ENCODE measurements around the gene TMUB1. TPM values are rescaled to one million over a fixed set of nuclear protein-coding genes. Genes with fewer than 3 reads are reported as not detected.

The TMUB1 gene
- total and polyA plus RNA-seq, 9 donors = 19.0 to 51.2 (median 33.5) TPM

DNA sequence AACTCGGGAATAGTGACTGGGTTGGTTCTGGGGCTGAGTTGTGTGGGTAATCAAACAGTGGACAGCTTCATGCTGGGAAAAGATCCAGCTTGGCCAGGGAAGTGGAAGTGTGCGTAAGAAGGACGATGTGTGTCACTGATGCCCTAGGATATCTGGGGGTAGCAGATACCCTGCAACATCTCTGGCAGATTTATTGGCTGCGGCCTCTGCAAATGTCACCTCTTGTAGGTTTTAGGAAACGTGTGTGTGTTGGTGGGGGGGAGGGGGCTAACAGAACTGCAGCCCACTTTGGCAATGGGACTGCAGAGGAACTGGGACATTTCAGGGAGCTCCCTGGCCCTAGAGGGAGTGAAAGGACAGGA, 2.0 kb upstream of the TMUB1 start:
- H3K27ac ChIP-seq (ENCODE audit: low read length) = peak overlapping the region; percentile 97
- 32% methylated on average over 5 of the region's 5 CpGs for WGBS (ENCODE audit: insufficient coverage)
- H3K9me3 ChIP-seq (replicated peaks; ENCODE audit: control insufficient read depth, low read depth, low read length) = no peaks in the 10 kb centered on the region
- peak overlapping the region; percentile 52 for H3K4me3 ChIP-seq (ENCODE audit: low read length)
- H3K36me3 ChIP-seq (ENCODE audit: control insufficient read depth, insufficient read depth, low read length) = peaks cover 2% of the 10 kb centered on the region
- DNase-seq = no peak
- peaks cover 66% of the 10 kb centered on the region for H3K4me1 ChIP-seq (ENCODE audit: control insufficient read depth, insufficient read depth, low read length)
- no peaks in the 10 kb centered on the region for H3K27me3 ChIP-seq (ENCODE audit: control insufficient read depth, insufficient read depth, low read length)

GRCh38 chr7:151083824-151084160, 499 bp upstream of the TMUB1 start:
- Histone ChIP-seq H3K9me3 (replicated peaks; ENCODE audit: control insufficient read depth, low read depth, low read length) (no peaks in the 10 kb centered on the region), H3K27me3 (ENCODE audit: control insufficient read depth, insufficient read depth, low read length) (no peaks in the 10 kb centered on the region), H3K4me3 (ENCODE audit: low read length) (peak overlapping the region; percentile 72), H3K27ac (ENCODE audit: low read length) (peak overlapping the region; percentile 47), H3K36me3 (ENCODE audit: control insufficient read depth, insufficient read depth, low read length) (no peaks in the 10 kb centered on the region), H3K4me1 (ENCODE audit: control insufficient read depth, insufficient read depth, low read length) (peaks cover 64% of the 10 kb centered on the region)
- WGBS (ENCODE audit: insufficient coverage) = no CpG with 5 or more reads among the region's 3 CpGs
- DNase-seq = no peak

DNA sequence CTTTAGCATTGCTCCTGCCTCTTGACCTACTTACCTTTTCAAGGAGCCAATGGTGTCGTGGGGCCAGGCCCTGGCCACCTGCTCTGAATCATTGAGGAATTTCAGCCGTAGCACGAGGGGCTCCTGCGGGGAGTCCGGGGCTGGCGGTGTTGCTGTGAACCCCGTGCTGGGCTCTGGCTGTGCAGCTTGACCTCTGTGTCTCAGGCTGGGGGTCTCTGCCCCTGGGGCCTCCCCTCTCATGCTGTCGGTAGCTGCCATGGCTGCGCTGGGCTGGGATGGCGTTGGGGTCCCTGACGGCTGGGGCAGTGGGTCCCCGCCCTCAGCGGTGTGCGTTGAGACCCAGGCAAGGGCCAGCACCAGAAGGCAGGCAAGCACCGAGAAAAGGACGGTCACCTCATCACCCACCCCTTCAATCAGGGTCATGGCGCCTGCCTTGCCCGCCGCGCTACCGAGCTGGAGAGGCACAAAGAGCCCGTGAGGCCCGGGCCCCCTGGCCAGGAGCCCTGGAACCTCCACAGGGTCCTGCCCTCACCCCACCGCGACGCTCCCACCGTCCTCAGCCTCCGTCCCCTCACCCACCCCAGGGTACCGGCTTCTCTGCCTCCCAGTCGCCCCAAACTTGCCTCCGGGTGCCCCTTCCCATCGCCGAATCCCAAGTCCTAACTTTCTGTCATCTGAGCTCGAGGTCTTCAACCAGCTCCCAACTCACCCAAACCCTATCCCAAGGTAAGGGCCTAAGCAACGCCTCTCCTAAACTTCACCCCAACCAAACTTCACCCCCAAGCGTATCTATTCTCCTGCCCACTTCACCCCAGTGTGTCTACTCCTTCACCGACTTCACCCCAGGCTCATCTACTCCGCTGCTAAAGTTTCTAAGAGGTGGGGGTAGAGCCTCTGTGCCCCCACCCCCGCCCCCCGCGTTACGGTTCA, 887 bp downstream of the TMUB1 start:
- H3K27me3 ChIP-seq (ENCODE audit: control insufficient read depth, insufficient read depth, low read length) = no peaks in the 10 kb centered on the region
- no peaks in the 10 kb centered on the region for H3K9me3 ChIP-seq (replicated peaks; ENCODE audit: control insufficient read depth, low read depth, low read length)
- peak overlapping the region; percentile 93 for H3K27ac ChIP-seq (ENCODE audit: low read length)
- H3K4me1 ChIP-seq (ENCODE audit: control insufficient read depth, insufficient read depth, low read length) = peaks cover 59% of the 10 kb centered on the region
- H3K36me3 ChIP-seq (ENCODE audit: control insufficient read depth, insufficient read depth, low read length) = no peaks in the 10 kb centered on the region
- H3K4me3 ChIP-seq (ENCODE audit: low read length) = peak overlapping the region; percentile 72
- DNase-seq = no peak
- WGBS (ENCODE audit: insufficient coverage) = 58% methylated on average over 34 of the region's 42 CpGs

DNA sequence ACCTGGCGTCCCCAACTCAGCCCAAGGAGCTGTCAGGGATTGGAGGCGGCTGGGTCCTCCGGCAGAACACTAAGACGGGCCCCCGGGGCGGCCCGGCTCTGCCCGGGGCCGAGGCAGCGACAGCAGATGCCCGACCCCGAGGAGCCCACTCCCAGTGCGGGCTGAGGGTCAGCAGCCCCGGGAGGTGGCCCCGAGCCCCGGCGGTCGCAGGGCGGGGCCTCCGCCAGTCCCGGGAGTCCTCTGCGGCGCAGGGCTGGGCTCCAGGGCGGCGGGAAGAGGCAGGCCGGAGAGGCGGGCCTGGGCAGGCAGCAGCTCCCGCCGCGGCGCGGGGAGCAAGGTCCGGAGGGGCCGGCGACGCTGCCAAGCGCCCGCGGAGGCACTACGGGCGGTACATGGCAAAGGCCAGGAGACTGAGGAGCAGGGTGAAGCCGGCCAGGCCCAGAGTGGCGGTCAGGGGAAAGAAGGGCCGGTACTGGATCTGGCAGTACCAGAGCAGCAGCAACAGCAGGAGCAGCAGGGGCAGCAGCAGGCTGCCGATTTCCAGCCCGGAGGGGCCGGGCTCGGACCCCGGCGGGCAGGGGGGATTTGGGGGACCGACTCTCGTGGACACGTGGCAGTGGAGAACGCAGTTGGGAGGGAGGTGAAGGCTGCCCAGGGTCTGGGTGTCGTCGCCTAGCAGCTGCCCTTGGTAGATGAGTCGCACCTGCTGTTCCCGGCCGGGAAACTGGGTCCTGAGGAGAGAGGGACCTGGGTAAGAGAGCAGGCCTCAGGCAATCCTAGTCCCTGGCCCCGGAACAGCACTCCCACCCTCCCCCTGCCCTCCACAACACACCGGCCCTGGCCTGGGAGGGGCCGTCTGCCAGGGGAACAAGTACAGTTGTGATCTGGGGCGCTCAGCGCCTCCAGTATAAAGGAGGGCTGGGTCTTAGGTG, 1.9 kb downstream of the TMUB1 start:
- Histone ChIP-seq H3K4me3 (ENCODE audit: low read length) (peak overlapping the region; percentile 95), H3K36me3 (ENCODE audit: control insufficient read depth, insufficient read depth, low read length) (peaks cover 6% of the 10 kb centered on the region), H3K27ac (ENCODE audit: low read length) (peak overlapping the region; percentile 93), H3K4me1 (ENCODE audit: control insufficient read depth, insufficient read depth, low read length) (peaks cover 59% of the 10 kb centered on the region), H3K9me3 (replicated peaks; ENCODE audit: control insufficient read depth, low read depth, low read length) (no peaks in the 10 kb centered on the region), H3K27me3 (ENCODE audit: control insufficient read depth, insufficient read depth, low read length) (no peaks in the 10 kb centered on the region)
- no peak for DNase-seq
- 15% methylated on average over 53 of the region's 64 CpGs for WGBS (ENCODE audit: insufficient coverage)

DNA sequence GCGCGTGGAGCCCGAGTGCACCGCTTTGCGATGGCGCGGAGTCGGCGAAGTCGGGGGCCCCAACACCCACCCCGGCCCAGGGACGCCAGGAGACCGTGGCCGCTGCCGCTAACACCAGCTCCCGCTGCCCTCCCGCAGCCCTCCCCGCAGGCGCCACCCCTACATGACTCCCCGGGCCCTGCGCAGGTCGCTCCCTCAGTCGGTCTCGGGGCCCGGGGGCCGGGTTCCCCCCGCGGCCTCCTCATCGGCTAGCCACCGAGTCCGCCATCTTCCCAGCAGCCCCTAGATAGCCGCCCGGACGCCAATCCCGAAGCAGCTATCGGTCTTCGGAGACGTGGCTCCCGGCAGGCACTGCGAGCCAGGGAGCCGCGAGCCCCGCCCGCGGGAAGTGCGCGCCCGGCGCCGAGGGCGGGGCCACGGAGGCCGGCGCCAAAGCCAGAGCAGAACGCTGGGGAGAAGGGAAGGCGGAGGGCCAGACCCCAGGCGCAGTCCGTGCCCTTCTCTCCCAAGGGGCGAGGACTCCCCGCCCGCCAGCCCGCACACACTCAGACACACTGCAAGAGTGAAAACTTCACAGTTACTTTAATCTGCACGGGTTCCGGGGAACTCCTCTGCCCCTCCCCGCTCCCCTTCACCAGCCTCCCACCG, 2.6 kb downstream of the TMUB1 start, which contains the start of gene FASTK:
Gene FASTK, minus strand, starts transcription at position 288 of the 648 bp plus-strand sequence. Its CDS starts 43 bp downstream, at position 245.
- no peaks in the 10 kb centered on the region for H3K9me3 ChIP-seq (replicated peaks; ENCODE audit: control insufficient read depth, low read depth, low read length)
- peaks cover 14% of the 10 kb centered on the region for H3K36me3 ChIP-seq (ENCODE audit: control insufficient read depth, insufficient read depth, low read length)
- peak; percentile 98 for DNase-seq
- peak within 1 kb of the TSS; percentile 93 for H3K27ac ChIP-seq (ENCODE audit: low read length)
- no peaks in the 10 kb centered on the region for H3K27me3 ChIP-seq (ENCODE audit: control insufficient read depth, insufficient read depth, low read length)
- peaks cover 56% of the 10 kb centered on the region for H3K4me1 ChIP-seq (ENCODE audit: control insufficient read depth, insufficient read depth, low read length)
- peak within 1 kb of the TSS; percentile 95 for H3K4me3 ChIP-seq (ENCODE audit: low read length)
- WGBS (ENCODE audit: insufficient coverage) = under 1% methylated on average over 66 of the region's 66 CpGs

- H3K9me3 ChIP-seq (replicated peaks; ENCODE audit: control insufficient read depth, low read depth, low read length) = no peaks in the 10 kb centered on the region
- H3K36me3 ChIP-seq (ENCODE audit: control insufficient read depth, insufficient read depth, low read length) = peaks cover 20% of the 10 kb centered on the region
- peak overlapping the region; percentile 95 for H3K4me3 ChIP-seq (ENCODE audit: low read length)
- H3K27me3 ChIP-seq (ENCODE audit: control insufficient read depth, insufficient read depth, low read length) = no peaks in the 10 kb centered on the region
- H3K27ac ChIP-seq (ENCODE audit: low read length) = peak overlapping the region; percentile 93
- no peak for DNase-seq
- 0% methylated on average over 31 of the region's 31 CpGs for WGBS (ENCODE audit: insufficient coverage)
- H3K4me1 ChIP-seq (ENCODE audit: control insufficient read depth, insufficient read depth, low read length) = peaks cover 50% of the 10 kb centered on the region
Measured at GRCh38 chr7:151080067-151080521, 3.2 kb downstream of the TMUB1 start.

DNA sequence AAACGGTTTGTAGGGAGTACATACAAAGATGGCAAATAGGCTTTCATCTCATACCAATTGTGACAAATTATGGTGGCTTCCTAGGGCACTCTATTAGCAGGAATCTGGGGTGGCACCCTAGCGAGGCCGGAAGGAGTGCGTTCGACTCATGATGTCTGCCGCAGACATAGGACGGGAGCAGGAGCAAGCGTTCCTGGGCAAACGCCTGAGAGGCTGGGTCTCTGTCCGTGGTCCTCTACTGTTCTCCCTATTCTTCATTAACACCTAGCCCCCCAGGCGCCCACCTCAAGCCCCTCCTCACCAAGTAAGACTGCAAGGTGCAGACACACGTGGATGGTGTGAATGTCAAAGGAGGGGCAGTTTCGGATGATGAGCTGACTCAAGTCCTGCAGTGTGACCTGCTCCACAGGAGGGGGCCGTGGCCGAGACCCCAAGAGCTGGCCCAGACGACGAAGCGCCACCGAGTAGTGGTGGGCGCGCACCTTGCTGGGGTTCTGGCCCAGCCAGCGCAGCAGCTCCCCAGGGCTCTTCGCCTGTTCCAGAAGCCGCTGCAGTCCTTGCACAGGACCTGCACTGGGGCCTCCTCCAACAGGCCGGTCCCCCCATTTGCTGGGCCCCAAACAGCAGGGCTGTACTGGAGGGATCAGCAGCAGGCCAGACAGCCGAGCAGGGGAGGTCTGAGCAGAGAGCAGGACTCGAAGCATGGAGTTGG, 3.9 kb downstream of the TMUB1 start:
- peaks cover 27% of the 10 kb centered on the region for H3K36me3 ChIP-seq (ENCODE audit: control insufficient read depth, insufficient read depth, low read length)
- DNase-seq = no peak
- H3K27ac ChIP-seq (ENCODE audit: low read length) = no peak overlapping the region
- H3K9me3 ChIP-seq (replicated peaks; ENCODE audit: control insufficient read depth, low read depth, low read length) = no peaks in the 10 kb centered on the region
- H3K4me1 ChIP-seq (ENCODE audit: control insufficient read depth, insufficient read depth, low read length) = peaks cover 49% of the 10 kb centered on the region
- WGBS (ENCODE audit: insufficient coverage) = 64% methylated on average over 22 of the region's 27 CpGs
- peak overlapping the region; percentile 95 for H3K4me3 ChIP-seq (ENCODE audit: low read length)
- no peaks in the 10 kb centered on the region for H3K27me3 ChIP-seq (ENCODE audit: control insufficient read depth, insufficient read depth, low read length)

DNA sequence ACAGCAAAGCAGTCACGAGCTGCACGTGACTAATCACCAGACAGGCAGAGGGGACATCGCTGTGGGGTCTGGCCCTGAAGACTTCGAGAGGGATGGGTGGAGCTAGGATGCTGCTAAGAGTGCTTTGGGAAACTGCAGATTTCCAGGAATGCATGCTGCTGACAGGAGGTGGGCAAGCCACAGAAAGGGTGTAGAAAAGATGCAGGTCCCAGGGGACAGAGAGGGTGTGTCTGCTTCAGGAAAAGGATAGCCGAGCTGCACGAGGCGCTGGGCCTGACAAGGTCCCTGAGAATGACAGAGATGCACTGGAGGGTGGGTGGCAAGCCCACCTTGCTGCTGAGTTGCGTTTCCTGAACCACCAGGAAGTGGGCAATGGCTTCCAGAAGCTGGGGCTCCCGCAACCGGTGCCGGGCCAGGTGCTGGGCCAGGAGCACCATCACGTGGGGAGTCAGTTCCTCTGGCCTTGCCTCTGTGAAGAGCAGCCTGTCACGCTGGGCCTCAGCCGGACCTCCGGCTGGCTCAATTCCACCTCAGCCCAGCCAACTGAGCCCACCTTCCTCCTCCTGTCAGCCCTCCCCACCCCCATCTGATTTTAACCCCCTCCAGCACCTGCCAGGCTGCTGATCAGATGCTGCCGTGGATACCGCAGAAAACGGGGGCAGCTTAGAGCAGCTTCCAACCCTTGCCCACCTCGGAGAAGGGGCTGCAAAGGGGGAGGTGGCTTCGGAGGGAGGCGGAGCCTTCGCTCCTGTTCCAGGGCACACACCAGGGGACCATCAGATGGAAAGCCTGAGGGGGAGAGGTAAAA, 4.9 kb downstream of the TMUB1 start:
- DNase-seq = peak; percentile 54
- H3K27me3 ChIP-seq (ENCODE audit: control insufficient read depth, insufficient read depth, low read length) = no peaks in the 10 kb centered on the region
- H3K4me3 ChIP-seq (ENCODE audit: low read length) = no peak overlapping the region
- H3K9me3 ChIP-seq (replicated peaks; ENCODE audit: control insufficient read depth, low read depth, low read length) = no peaks in the 10 kb centered on the region
- WGBS (ENCODE audit: insufficient coverage) = 17% methylated on average over 11 of the region's 22 CpGs
- H3K36me3 ChIP-seq (ENCODE audit: control insufficient read depth, insufficient read depth, low read length) = peaks cover 36% of the 10 kb centered on the region
- no peak overlapping the region for H3K27ac ChIP-seq (ENCODE audit: low read length)
- peaks cover 42% of the 10 kb centered on the region for H3K4me1 ChIP-seq (ENCODE audit: control insufficient read depth, insufficient read depth, low read length)

Data from muscle of leg (tissue), 11 donors.